ENCODE results near the gene VAV3. TPM values are rescaled to one million over a fixed set of nuclear protein-coding genes. Genes with fewer than 3 reads are reported as not detected.

VAV3 gene
- total RNA-seq, 4 donors from 2014 or later = 2.2 to 20.4 (median 4.0) TPM

GRCh38 chr1:107677697-107678096 lies 287.3 kb downstream of the VAV3 start:
- TF ChIP-seq POLR2A (IDR thresholded peaks at IDR 0.05) = no peak
- TF ChIP-seq, protein P1, sequence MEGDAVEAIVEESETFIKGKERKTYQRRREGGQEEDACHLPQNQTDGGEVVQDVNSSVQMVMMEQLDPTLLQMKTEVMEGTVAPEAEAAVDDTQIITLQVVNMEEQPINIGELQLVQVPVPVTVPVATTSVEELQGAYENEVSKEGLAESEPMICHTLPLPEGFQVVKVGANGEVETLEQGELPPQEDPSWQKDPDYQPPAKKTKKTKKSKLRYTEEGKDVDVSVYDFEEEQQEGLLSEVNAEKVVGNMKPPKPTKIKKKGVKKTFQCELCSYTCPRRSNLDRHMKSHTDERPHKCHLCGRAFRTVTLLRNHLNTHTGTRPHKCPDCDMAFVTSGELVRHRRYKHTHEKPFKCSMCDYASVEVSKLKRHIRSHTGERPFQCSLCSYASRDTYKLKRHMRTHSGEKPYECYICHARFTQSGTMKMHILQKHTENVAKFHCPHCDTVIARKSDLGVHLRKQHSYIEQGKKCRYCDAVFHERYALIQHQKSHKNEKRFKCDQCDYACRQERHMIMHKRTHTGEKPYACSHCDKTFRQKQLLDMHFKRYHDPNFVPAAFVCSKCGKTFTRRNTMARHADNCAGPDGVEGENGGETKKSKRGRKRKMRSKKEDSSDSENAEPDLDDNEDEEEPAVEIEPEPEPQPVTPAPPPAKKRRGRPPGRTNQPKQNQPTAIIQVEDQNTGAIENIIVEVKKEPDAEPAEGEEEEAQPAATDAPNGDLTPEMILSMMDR (IDR thresholded peaks at IDR 0.05) = no peak

DNA sequence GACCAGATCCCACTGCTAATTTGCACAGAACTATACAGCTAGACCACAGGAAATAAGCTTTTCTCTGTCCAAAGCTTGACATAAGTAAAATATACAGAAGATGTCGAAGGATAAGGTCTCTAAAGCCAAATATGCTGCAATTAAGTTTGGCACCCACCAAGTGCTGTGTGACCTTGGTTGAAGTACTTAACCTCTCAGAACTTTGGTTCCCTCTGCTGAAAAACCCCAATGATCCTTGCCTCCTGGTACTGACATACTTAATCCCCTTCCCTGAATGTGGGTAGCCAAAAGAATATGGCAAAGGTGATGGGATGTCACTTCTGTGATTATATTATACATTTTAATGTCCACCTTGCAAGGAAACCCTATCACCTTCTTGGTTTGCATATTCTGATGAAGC lies 290.5 kb downstream of the VAV3 start:
- WGBS, 2 donors = 85 to 100% methylated on average over 1 of the region's 1 CpG
- Histone ChIP-seq H3K27ac (no peak overlapping the region), H3K36me3 (no peaks in the 10 kb centered on the region), H3K27me3 (no peaks in the 10 kb centered on the region), H3K4me3 (no peak overlapping the region), H3K9me3 (peaks cover 0 to 5% (median 0%) of the 10 kb centered on the region in 4 donors), H3K4me1 (peaks cover 0 to 6% (median 0%) of the 10 kb centered on the region in 4 donors)
- TF ChIP-seq, protein P1 (IDR thresholded peaks at IDR 0.05) = no peak
- no peak for TF ChIP-seq POLR2A (IDR thresholded peaks at IDR 0.05)
- no peak for TF ChIP-seq EP300 (IDR thresholded peaks at IDR 0.05)
- no peak for DNase-seq (ENCODE audit: low spot score in 2 of 2)

More at GRCh38 chr1:107677697-107678096, 287.3 kb downstream of the VAV3 start:
- Histone ChIP-seq H3K27me3 (no peaks in the 10 kb centered on the region), H3K27ac (no peak overlapping the region), H3K4me3 (no peak overlapping the region), H3K9me3 (peaks cover 0 to 5% (median 0%) of the 10 kb centered on the region in 4 donors), H3K4me1 (no peaks in the 10 kb centered on the region), H3K36me3 (no peaks in the 10 kb centered on the region)
- 72% methylated on average over 3 of the region's 3 CpGs for WGBS, 2 donors
- DNase-seq (ENCODE audit: low spot score in 2 of 2) = no peak

- Histone ChIP-seq H3K27me3 (no peaks in the 10 kb centered on the region), H3K27ac (no peak overlapping the region), H3K4me1 (peaks cover 0 to 6% (median 0%) of the 10 kb centered on the region in 4 donors), H3K9me3 (peaks cover 0 to 5% (median 0%) of the 10 kb centered on the region in 4 donors), H3K4me3 (no peak overlapping the region), H3K36me3 (no peaks in the 10 kb centered on the region)
- WGBS, 2 donors = 83 to 86% methylated on average over 2 of the region's 2 CpGs
- TF ChIP-seq, protein P1 (IDR thresholded peaks at IDR 0.05) = no peak
- TF ChIP-seq EP300 (IDR thresholded peaks at IDR 0.05) = no peak
- no peak for TF ChIP-seq POLR2A (IDR thresholded peaks at IDR 0.05)
- no peak for DNase-seq (ENCODE audit: low spot score in 2 of 2)
Measured at GRCh38 chr1:107673006-107673405, 292.0 kb downstream of the VAV3 start.

- Histone ChIP-seq H3K27me3 (no peaks in the 10 kb centered on the region), H3K9me3 (peaks cover 0 to 5% (median 0%) of the 10 kb centered on the region in 4 donors), H3K36me3 (no peaks in the 10 kb centered on the region), H3K4me1 (peaks cover 0 to 6% (median 0%) of the 10 kb centered on the region in 4 donors), H3K27ac (no peak overlapping the region), H3K4me3 (no peak overlapping the region)
- no peak for DNase-seq (ENCODE audit: low spot score in 2 of 2)
- TF ChIP-seq POLR2A (IDR thresholded peaks at IDR 0.05) = no peak
- TF ChIP-seq EP300 (IDR thresholded peaks at IDR 0.05) = no peak
- TF ChIP-seq, protein P1 (IDR thresholded peaks at IDR 0.05) = no peak
- WGBS, 2 donors = 62 to 67% methylated on average over 5 of the region's 5 CpGs
Measured at GRCh38 chr1:107670397-107671040, 294.5 kb downstream of the VAV3 start.

GRCh38 chr1:107669996-107670395 lies 295.0 kb downstream of the VAV3 start:
- peak; percentile 13 to 42 for DNase-seq (ENCODE audit: low spot score in 2 of 2)
- Histone ChIP-seq H3K9me3 (peaks cover 0 to 5% (median 0%) of the 10 kb centered on the region in 4 donors), H3K27ac (no peak overlapping the region), H3K4me3 (no peak overlapping the region), H3K4me1 (peaks cover 0 to 6% (median 0%) of the 10 kb centered on the region in 4 donors), H3K27me3 (no peaks in the 10 kb centered on the region), H3K36me3 (no peaks in the 10 kb centered on the region)
- TF ChIP-seq, protein P1 (IDR thresholded peaks at IDR 0.05) = no peak
- TF ChIP-seq POLR2A (IDR thresholded peaks at IDR 0.05) = no peak
- no peak for TF ChIP-seq EP300 (IDR thresholded peaks at IDR 0.05)
- 6 to 22% methylated on average over 1 of the region's 1 CpG for WGBS, 2 donors
